IPS-20b (cell line): Measurements from ENCODE around the gene MRPL52.

Source experiments
- H3K27ac ChIP-seq: one replicate; pipeline ENCODE4 v1.5.1; 2013; ENCODE audit warnings: low read length
- H3K27me3 ChIP-seq: 2 replicates; pipeline ENCODE4 v1.6.1; 2013; ENCODE audit warnings: mild to moderate bottlenecking, low read length, inconsistent platforms; ENCODE audit not compliant: insufficient read depth
- H3K36me3 ChIP-seq: 2 replicates; pipeline ENCODE4 v1.6.1; 2013; ENCODE audit warnings: low read depth, mild to moderate bottlenecking, inconsistent platforms, low read length, moderate library complexity; ENCODE audit not compliant: insufficient read depth
- H3K4me1 ChIP-seq: 2 replicates; pipeline ENCODE4 v1.6.1; 2013; ENCODE audit warnings: mild to moderate bottlenecking, control low read depth, inconsistent platforms, low read length, moderate library complexity; ENCODE audit not compliant: insufficient read depth
- H3K4me3 ChIP-seq: 2 replicates; pipeline ENCODE4 v1.5.1; 2013; ENCODE audit warnings: mild to moderate bottlenecking, low read length, inconsistent platforms
- H3K9ac ChIP-seq: 2 replicates; pipeline ENCODE4 v1.6.1; 2013; ENCODE audit warnings: low read depth, mild to moderate bottlenecking, inconsistent platforms, low read length, moderate library complexity
- H3K9me3 ChIP-seq: 2 replicates; pipeline ENCODE4 v1.6.1; 2013; ENCODE audit warnings: mild to moderate bottlenecking, low read depth, low read length, inconsistent platforms; ENCODE audit not compliant: insufficient read depth

MRPL52 gene

GRCh38 chr14:22882529-22883172 lies 53.0 kb downstream of the MRPL52 start:
- Histone ChIP-seq H3K27me3 (peaks cover 41% of the 10 kb centered on the region), H3K27ac (no peak overlapping the region), H3K36me3 (no peaks in the 10 kb centered on the region), H3K4me1 (peaks cover 18% of the 10 kb centered on the region; the same call in 1 of the 2 replicates), H3K9me3 (no peaks in the 10 kb centered on the region), H3K9ac (peak overlapping the region; percentile 77; the same call in 1 of the 2 replicates), H3K4me3 (peak overlapping the region; percentile 62; the same call in 1 of the 2 replicates)

GRCh38 chr14:22883173-22883976 lies 53.7 kb downstream of the MRPL52 start, which contains the start of gene REM2:
REM2 (plus strand) TSS chr14:22883222; CDS start chr14:22883288, 66 bp downstream.
- Histone ChIP-seq H3K4me1 (peaks cover 18% of the 10 kb centered on the region; the same call in 1 of the 2 replicates), H3K9ac (peak within 1 kb of the TSS; percentile 77; the same call in 1 of the 2 replicates), H3K36me3 (no peaks in the 10 kb centered on the region), H3K9me3 (no peaks in the 10 kb centered on the region), H3K4me3 (peak within 1 kb of the TSS; percentile 62; the same call in 1 of the 2 replicates), H3K27me3 (peaks cover 41% of the 10 kb centered on the region), H3K27ac (no peak within 1 kb of the TSS)

- H3K4me3 ChIP-seq = peak overlapping the region; percentile 62; the same call in 1 of the 2 replicates
- H3K27ac ChIP-seq = no peak overlapping the region
- H3K9me3 ChIP-seq = no peaks in the 10 kb centered on the region
- H3K4me1 ChIP-seq = peaks cover 18% of the 10 kb centered on the region; the same call in 1 of the 2 replicates
- peak overlapping the region; percentile 56; the same call in 1 of the 2 replicates for H3K9ac ChIP-seq
- peaks cover 41% of the 10 kb centered on the region for H3K27me3 ChIP-seq
- no peaks in the 10 kb centered on the region for H3K36me3 ChIP-seq
Observed at GRCh38 chr14:22884076-22884737, 54.5 kb downstream of the MRPL52 start.
